ENCODE measurements around the gene DYNLRB1. TPM values are rescaled to one million over a fixed set of nuclear protein-coding genes. Genes with fewer than 3 reads are reported as not detected.
A peak's percentile ranks its signal among the peaks of the same experiment; 100 is the strongest.

The DYNLRB1 gene
- total RNA-seq, 1 donor from 2014 or later = 148 TPM

GRCh38 chr20:34567892-34568865, 52.0 kb downstream of the DYNLRB1 start:
- no peak for DNase-seq
- no peak for ATAC-seq (ENCODE audit: poor library complexity)
- intact Hi-C loops (cut with DNase I) = no loop called here

- intact Hi-C loops (cut with DNase I) = no loop called here
- DNase-seq = no peak
These were observed 53.4 kb downstream of the DYNLRB1 start for GRCh38 chr20:34569598-34569997.

GRCh38 chr20:34570859-34571306, 54.7 kb downstream of the DYNLRB1 start:
- DNase-seq (no peak), ATAC-seq (ENCODE audit: poor library complexity) (no peak)
- intact Hi-C loops (cut with DNase I) = no loop called here

More at GRCh38 chr20:34569598-34569997, 53.4 kb downstream of the DYNLRB1 start:
- ATAC-seq (ENCODE audit: poor library complexity) = no peak

GRCh38 chr20:34571753-34572152, 55.5 kb downstream of the DYNLRB1 start:
- no peak for DNase-seq
- intact Hi-C loops (cut with DNase I) = no loop called here
- ATAC-seq (ENCODE audit: poor library complexity) = no peak

GRCh38 chr20:34573541-34574300, 57.5 kb downstream of the DYNLRB1 start:
- DNase-seq (no peak), ATAC-seq (ENCODE audit: poor library complexity) (no peak)
- intact Hi-C loops (cut with DNase I) = no loop called here

GRCh38 chr20:34574426-34574825, 58.2 kb downstream of the DYNLRB1 start:
- ATAC-seq (ENCODE audit: poor library complexity) = no peak
- no peak for DNase-seq
- intact Hi-C loops (cut with DNase I) = no loop called here

- no peak for ATAC-seq (ENCODE audit: poor library complexity)
- no peak for DNase-seq
- intact Hi-C loops (cut with DNase I) = no loop called here
These were observed 58.6 kb downstream of the DYNLRB1 start for GRCh38 chr20:34574861-34575260.

- ATAC-seq (ENCODE audit: poor library complexity) = no peak
- intact Hi-C loops (cut with DNase I) = no loop called here
- no peak for DNase-seq
These were observed 59.0 kb downstream of the DYNLRB1 start for GRCh38 chr20:34575271-34575670.

- intact Hi-C loops (cut with DNase I) = no loop called here
- DNase-seq (no peak), ATAC-seq (ENCODE audit: poor library complexity) (no peak)
These were observed 59.5 kb downstream of the DYNLRB1 start for GRCh38 chr20:34575756-34576155.

GRCh38 chr20:34577061-34577460, 60.8 kb downstream of the DYNLRB1 start:
- ATAC-seq (ENCODE audit: poor library complexity) (no peak), DNase-seq (no peak)
- intact Hi-C loops (cut with DNase I) = no loop called here

GRCh38 chr20:34578025-34578424, 61.8 kb downstream of the DYNLRB1 start:
- ATAC-seq (ENCODE audit: poor library complexity) (peak; percentile 21), DNase-seq (no peak)
- intact Hi-C loops (cut with DNase I) = loop anchor here (2.0 kb wide), 1 partner anchor 193 kb away; no protein-coding TSS in a partner anchor

GRCh38 chr20:34578521-34578920, 62.3 kb downstream of the DYNLRB1 start:
- intact Hi-C loops (cut with DNase I) = loop anchor here (2.0 kb wide), 1 partner anchor 192 kb away; no protein-coding TSS in a partner anchor
- DNase-seq = peak; percentile 75
- ATAC-seq (ENCODE audit: poor library complexity) = peak; percentile 84

- intact Hi-C loops (cut with DNase I) = loop anchor here (2.0 kb wide), 1 partner anchor 191 kb away; no protein-coding TSS in a partner anchor
- DNase-seq (peak; percentile 82), ATAC-seq (ENCODE audit: poor library complexity) (peak; percentile 88)
These were observed 63.2 kb downstream of the DYNLRB1 start for GRCh38 chr20:34579191-34579978.

- no peak for ATAC-seq (ENCODE audit: poor library complexity)
These were observed 64.0 kb downstream of the DYNLRB1 start for GRCh38 chr20:34579979-34580940.

GRCh38 chr20:34581341-34582184, 65.3 kb downstream of the DYNLRB1 start:
- ATAC-seq (ENCODE audit: poor library complexity) (peak; percentile 6), DNase-seq (peak; percentile 68)
- intact Hi-C loops (cut with DNase I) = no loop called here

More at GRCh38 chr20:34579979-34580940, 64.0 kb downstream of the DYNLRB1 start:
- no peak for DNase-seq
- intact Hi-C loops (cut with DNase I) = loop anchor here (2.0 kb wide), 1 partner anchor 191 kb away; no protein-coding TSS in a partner anchor

- no peak for DNase-seq
- intact Hi-C loops (cut with DNase I) = no loop called here
- ATAC-seq (ENCODE audit: poor library complexity) = no peak
These were observed 66.0 kb downstream of the DYNLRB1 start for GRCh38 chr20:34582221-34582620.
